DND-41 (cell line): ENCODE results near the gene SSR2.

Source experiments
- ATAC-seq: fragments of 200-7000 bp; cut with Tn5 transposase; 3 replicates; pipeline ENCODE4 v1.9.1; 2021; ENCODE audit warnings: low read depth; ENCODE audit not compliant: insufficient read depth
- DNase-seq: peaks from one replicate; pipeline ENCODE4 v3.0.0-alpha.2; 2020
- H2AFZ ChIP-seq: 2 replicates; pipeline ENCODE4 v1.6.0; 2012; ENCODE audit warnings: low read depth, low read length
- H3K27ac ChIP-seq: 2 replicates; pipeline ENCODE4 v1.5.1; 2012; ENCODE audit warnings: low read length, inconsistent platforms
- H3K27me3 ChIP-seq: fragments of 200-600 bp; sonication (generic); 2 replicates; pipeline ENCODE4 v1.6.0; 2012; ENCODE audit warnings: low read length, mild to moderate bottlenecking, inconsistent platforms; ENCODE audit not compliant: insufficient read depth, poor library complexity
- H3K36me3 ChIP-seq: 2 replicates; pipeline ENCODE4 v1.5.1; 2012; ENCODE audit warnings: low read length, inconsistent platforms; ENCODE audit not compliant: insufficient read depth
- H3K4me1 ChIP-seq: 2 replicates; pipeline ENCODE4 v1.5.1; 2012; ENCODE audit warnings: mild to moderate bottlenecking, low read length; ENCODE audit not compliant: insufficient read depth
- H3K4me2 ChIP-seq: 2 replicates; pipeline ENCODE4 v1.6.0; 2012; ENCODE audit warnings: mild to moderate bottlenecking, moderate library complexity, low read length, inconsistent platforms; ENCODE audit not compliant: insufficient read depth
- H3K4me3 ChIP-seq, 2 experiments: fragments of 200-600 bp in 1 of 2; shearing (Covaris generic) in 1 of 2; 2 replicates each; pipeline ENCODE4 v1.5.1; 2012 to 2016; ENCODE audit warnings: inconsistent platforms in 2 of 2, low read length in 2 of 2, mild to moderate bottlenecking in 2 of 2, low read depth in 1 of 2, moderate library complexity in 1 of 2
- H3K79me2 ChIP-seq: 2 replicates; pipeline ENCODE4 v1.6.0; 2012; ENCODE audit warnings: low read length, inconsistent platforms; ENCODE audit not compliant: insufficient read depth
- H3K9ac ChIP-seq: 2 replicates; pipeline ENCODE4 v1.6.0; 2012; ENCODE audit warnings: low read depth, mild to moderate bottlenecking, inconsistent platforms, low read length, moderate library complexity
- H3K9me3 ChIP-seq: 2 replicates; pipeline ENCODE4 v1.5.1; 2012; ENCODE audit warnings: low read length, moderate library complexity, mild to moderate bottlenecking, inconsistent platforms; ENCODE audit not compliant: insufficient read depth, severe bottlenecking
- H4K20me1 ChIP-seq: 2 replicates; pipeline ENCODE4 v1.6.0; 2012; ENCODE audit warnings: low read length; ENCODE audit not compliant: insufficient read depth
- CTCF ChIP-seq: IDR thresholded peaks from 2 replicates; pipeline ENCODE4 v1.5.1; 2012; ENCODE audit warnings: borderline replicate concordance, low read length, moderate library complexity, mild to moderate bottlenecking; ENCODE audit not compliant: poor library complexity, severe bottlenecking; ENCODE audit errors: extremely low read depth
- EZH2 ChIP-seq: IDR thresholded peaks from 3 replicates; pipeline ENCODE4 v1.6.1; 2012; ENCODE audit warnings: borderline replicate concordance, low read depth, mild to moderate bottlenecking, moderate library complexity, low read length, inconsistent platforms; ENCODE audit not compliant: severe bottlenecking

The SSR2 gene

GRCh38 chr1:156056326-156056849 is 35.6 kb upstream of the SSR2 start:
- H3K36me3 ChIP-seq = peaks cover 21% of the 10 kb centered on the region
- no peak for DNase-seq
- no peak overlapping the region for H2AFZ ChIP-seq
- H3K4me3 ChIP-seq = no peak overlapping the region
- H3K4me1 ChIP-seq = peaks cover 36% of the 10 kb centered on the region
- H4K20me1 ChIP-seq = peaks cover 9% of the 10 kb centered on the region; the same call in 1 of the 2 replicates
- no peak overlapping the region for H3K27ac ChIP-seq
- H3K9ac ChIP-seq = no peak overlapping the region
- ATAC-seq = no peak
- no peaks in the 10 kb centered on the region for H3K27me3 ChIP-seq
- H3K9me3 ChIP-seq = no peaks in the 10 kb centered on the region
- peaks cover 32% of the 10 kb centered on the region for H3K79me2 ChIP-seq
- no peak overlapping the region; the same call in 1 of the 2 replicates for H3K4me2 ChIP-seq
- TF ChIP-seq CTCF (no peak), EZH2 (no peak)

- DNase-seq (no peak), ATAC-seq (no peak)
- Histone ChIP-seq H3K4me2 (peak overlapping the region; percentile 86), H3K4me3 (peak overlapping the region; percentile 66 to 84; a peak in 3 of 4 replicates), H3K27me3 (no peaks in the 10 kb centered on the region), H3K4me1 (peaks cover 36% of the 10 kb centered on the region), H4K20me1 (peaks cover 12% of the 10 kb centered on the region; the same call in 1 of the 2 replicates), H2AFZ (peak overlapping the region; percentile 90), H3K9ac (peak overlapping the region; percentile 72), H3K79me2 (peaks cover 33% of the 10 kb centered on the region), H3K27ac (peak overlapping the region; percentile 76), H3K36me3 (peaks cover 30% of the 10 kb centered on the region), H3K9me3 (no peaks in the 10 kb centered on the region)
- TF ChIP-seq CTCF (no peak), EZH2 (no peak)
Measured at GRCh38 chr1:156055281-156056048, 34.7 kb upstream of the SSR2 start.

- H3K4me3 ChIP-seq = peak within 1 kb of the TSS; percentile 66 to 84
- H3K4me2 ChIP-seq = peak within 1 kb of the TSS; percentile 86
- no peaks in the 10 kb centered on the region for H3K27me3 ChIP-seq
- peaks cover 38% of the 10 kb centered on the region for H3K36me3 ChIP-seq
- ATAC-seq (peak; percentile 81), DNase-seq (peak; percentile 99)
- H3K79me2 ChIP-seq = peaks cover 33% of the 10 kb centered on the region
- peaks cover 12% of the 10 kb centered on the region; the same call in 1 of the 2 replicates for H4K20me1 ChIP-seq
- peaks cover 36% of the 10 kb centered on the region for H3K4me1 ChIP-seq
- TF ChIP-seq EZH2 (no peak), CTCF (no peak)
- no peaks in the 10 kb centered on the region for H3K9me3 ChIP-seq
- peak within 1 kb of the TSS; percentile 90 for H2AFZ ChIP-seq
- H3K9ac ChIP-seq = peak within 1 kb of the TSS; percentile 72
- peak within 1 kb of the TSS; percentile 85 for H3K27ac ChIP-seq
Measured at GRCh38 chr1:156054500-156055280, 33.9 kb upstream of the SSR2 start, which contains the start of gene LAMTOR2. TSS of gene LAMTOR2 (plus strand) at chr1:156054782. CDS start at chr1:156054890, 108 bp downstream.
